ENCODE measurements around the gene TAF1A.

The TAF1A gene

GRCh38 chr1:222543817-222544216, 45.9 kb downstream of the TAF1A start:
- Histone ChIP-seq H3K27me3 (ENCODE audit: control insufficient read depth, insufficient read depth, low read length, poor library complexity, severe bottlenecking) (no peaks in the 10 kb centered on the region), H3K27ac (ENCODE audit: insufficient read depth, low read depth, low read length, poor library complexity, severe bottlenecking) (no peak overlapping the region), H3K9me3 (ENCODE audit: control insufficient read depth, low read length) (no peaks in the 10 kb centered on the region), H3K36me3 (ENCODE audit: control insufficient read depth, insufficient read depth, low read length) (no peaks in the 10 kb centered on the region), H3K4me1 (ENCODE audit: control insufficient read depth, insufficient read depth, low read length) (peaks cover 18% of the 10 kb centered on the region), H3K4me3 (ENCODE audit: insufficient read depth, low read depth, low read length) (no peak overlapping the region)
- 93% methylated on average over 21 of the region's 21 CpGs for WGBS, 2 experiments

- Histone ChIP-seq H3K27ac (ENCODE audit: insufficient read depth, low read depth, low read length, poor library complexity, severe bottlenecking) (no peak overlapping the region), H3K9me3 (ENCODE audit: control insufficient read depth, low read length) (no peaks in the 10 kb centered on the region), H3K4me1 (ENCODE audit: control insufficient read depth, insufficient read depth, low read length) (no peaks in the 10 kb centered on the region), H3K27me3 (ENCODE audit: control insufficient read depth, insufficient read depth, low read length, poor library complexity, severe bottlenecking) (no peaks in the 10 kb centered on the region), H3K36me3 (ENCODE audit: control insufficient read depth, insufficient read depth, low read length) (no peaks in the 10 kb centered on the region), H3K4me3 (ENCODE audit: insufficient read depth, low read depth, low read length) (no peak overlapping the region)
- WGBS, 2 experiments, result 91 to 92% methylated on average over 2 of the region's 2 CpGs
Measured at GRCh38 chr1:222540598-222540995, 49.1 kb downstream of the TAF1A start.

- Histone ChIP-seq H3K27me3 (ENCODE audit: control insufficient read depth, insufficient read depth, low read length, poor library complexity, severe bottlenecking) (no peaks in the 10 kb centered on the region), H3K27ac (ENCODE audit: insufficient read depth, low read depth, low read length, poor library complexity, severe bottlenecking) (no peak overlapping the region), H3K4me3 (ENCODE audit: insufficient read depth, low read depth, low read length) (no peak overlapping the region), H3K36me3 (ENCODE audit: control insufficient read depth, insufficient read depth, low read length) (no peaks in the 10 kb centered on the region), H3K9me3 (ENCODE audit: control insufficient read depth, low read length) (no peaks in the 10 kb centered on the region), H3K4me1 (ENCODE audit: control insufficient read depth, insufficient read depth, low read length) (no peaks in the 10 kb centered on the region)
- 94% methylated on average over 15 to 16 of the region's 16 CpGs for WGBS, 2 experiments
Measured at GRCh38 chr1:222539951-222540597, 49.7 kb downstream of the TAF1A start.

GRCh38 chr1:222535455-222535854, 54.3 kb downstream of the TAF1A start:
- Histone ChIP-seq H3K4me1 (ENCODE audit: control insufficient read depth, insufficient read depth, low read length) (no peaks in the 10 kb centered on the region), H3K9me3 (ENCODE audit: control insufficient read depth, low read length) (no peaks in the 10 kb centered on the region), H3K27ac (ENCODE audit: insufficient read depth, low read depth, low read length, poor library complexity, severe bottlenecking) (no peak overlapping the region), H3K4me3 (ENCODE audit: insufficient read depth, low read depth, low read length) (no peak overlapping the region), H3K36me3 (ENCODE audit: control insufficient read depth, insufficient read depth, low read length) (no peaks in the 10 kb centered on the region), H3K27me3 (ENCODE audit: control insufficient read depth, insufficient read depth, low read length, poor library complexity, severe bottlenecking) (no peaks in the 10 kb centered on the region)
- WGBS, 2 experiments, result 89% methylated on average over 5 of the region's 5 CpGs

GRCh38 chr1:222530852-222531251, 58.9 kb downstream of the TAF1A start:
- no peak overlapping the region for H3K4me3 ChIP-seq (ENCODE audit: insufficient read depth, low read depth, low read length)
- WGBS, 2 experiments, result 88 to 91% methylated on average over 6 of the region's 6 CpGs
- H3K36me3 ChIP-seq (ENCODE audit: control insufficient read depth, insufficient read depth, low read length), result no peaks in the 10 kb centered on the region
- no peaks in the 10 kb centered on the region for H3K9me3 ChIP-seq (ENCODE audit: control insufficient read depth, low read length)
- H3K27ac ChIP-seq (ENCODE audit: insufficient read depth, low read depth, low read length, poor library complexity, severe bottlenecking), result no peak overlapping the region
- H3K27me3 ChIP-seq (ENCODE audit: control insufficient read depth, insufficient read depth, low read length, poor library complexity, severe bottlenecking), result no peaks in the 10 kb centered on the region
- no peaks in the 10 kb centered on the region for H3K4me1 ChIP-seq (ENCODE audit: control insufficient read depth, insufficient read depth, low read length)

GRCh38 chr1:222529916-222530315, 59.8 kb downstream of the TAF1A start:
- Histone ChIP-seq H3K9me3 (ENCODE audit: control insufficient read depth, low read length) (no peaks in the 10 kb centered on the region), H3K4me3 (ENCODE audit: insufficient read depth, low read depth, low read length) (no peak overlapping the region), H3K4me1 (ENCODE audit: control insufficient read depth, insufficient read depth, low read length) (no peaks in the 10 kb centered on the region), H3K36me3 (ENCODE audit: control insufficient read depth, insufficient read depth, low read length) (no peaks in the 10 kb centered on the region), H3K27me3 (ENCODE audit: control insufficient read depth, insufficient read depth, low read length, poor library complexity, severe bottlenecking) (no peaks in the 10 kb centered on the region), H3K27ac (ENCODE audit: insufficient read depth, low read depth, low read length, poor library complexity, severe bottlenecking) (no peak overlapping the region)
- whole genome bisulfite sequencing, 2 experiments, result 91 to 95% methylated on average over 3 of the region's 3 CpGs

- no peak overlapping the region for H3K4me3 ChIP-seq (ENCODE audit: insufficient read depth, low read depth, low read length)
- no peaks in the 10 kb centered on the region for H3K27me3 ChIP-seq (ENCODE audit: control insufficient read depth, insufficient read depth, low read length, poor library complexity, severe bottlenecking)
- 89 to 97% methylated on average over 3 of the region's 3 CpGs for WGBS, 2 experiments
- H3K36me3 ChIP-seq (ENCODE audit: control insufficient read depth, insufficient read depth, low read length), result no peaks in the 10 kb centered on the region
- no peaks in the 10 kb centered on the region for H3K9me3 ChIP-seq (ENCODE audit: control insufficient read depth, low read length)
- H3K4me1 ChIP-seq (ENCODE audit: control insufficient read depth, insufficient read depth, low read length), result no peaks in the 10 kb centered on the region
- H3K27ac ChIP-seq (ENCODE audit: insufficient read depth, low read depth, low read length, poor library complexity, severe bottlenecking), result no peak overlapping the region
Measured at GRCh38 chr1:222529181-222529580, 60.6 kb downstream of the TAF1A start.

GRCh38 chr1:222525951-222526350, 63.8 kb downstream of the TAF1A start:
- WGBS, 2 experiments, result 87 to 98% methylated on average over 2 of the region's 2 CpGs
- Histone ChIP-seq H3K36me3 (ENCODE audit: control insufficient read depth, insufficient read depth, low read length) (no peaks in the 10 kb centered on the region), H3K4me3 (ENCODE audit: insufficient read depth, low read depth, low read length) (no peak overlapping the region), H3K27me3 (ENCODE audit: control insufficient read depth, insufficient read depth, low read length, poor library complexity, severe bottlenecking) (no peaks in the 10 kb centered on the region), H3K9me3 (ENCODE audit: control insufficient read depth, low read length) (no peaks in the 10 kb centered on the region), H3K4me1 (ENCODE audit: control insufficient read depth, insufficient read depth, low read length) (no peaks in the 10 kb centered on the region), H3K27ac (ENCODE audit: insufficient read depth, low read depth, low read length, poor library complexity, severe bottlenecking) (no peak overlapping the region)

GRCh38 chr1:222523852-222524251, 65.9 kb downstream of the TAF1A start:
- Histone ChIP-seq H3K9me3 (ENCODE audit: control insufficient read depth, low read length) (no peaks in the 10 kb centered on the region), H3K36me3 (ENCODE audit: control insufficient read depth, insufficient read depth, low read length) (no peaks in the 10 kb centered on the region), H3K27ac (ENCODE audit: insufficient read depth, low read depth, low read length, poor library complexity, severe bottlenecking) (no peak overlapping the region), H3K4me3 (ENCODE audit: insufficient read depth, low read depth, low read length) (no peak overlapping the region), H3K4me1 (ENCODE audit: control insufficient read depth, insufficient read depth, low read length) (no peaks in the 10 kb centered on the region), H3K27me3 (ENCODE audit: control insufficient read depth, insufficient read depth, low read length, poor library complexity, severe bottlenecking) (no peaks in the 10 kb centered on the region)
- 79 to 86% methylated on average over 3 of the region's 3 CpGs for WGBS, 2 experiments

GRCh38 chr1:222522105-222522915, 67.4 kb downstream of the TAF1A start:
- no peak overlapping the region for H3K27ac ChIP-seq (ENCODE audit: insufficient read depth, low read depth, low read length, poor library complexity, severe bottlenecking)
- H3K4me3 ChIP-seq (ENCODE audit: insufficient read depth, low read depth, low read length), result no peak overlapping the region
- no peaks in the 10 kb centered on the region for H3K9me3 ChIP-seq (ENCODE audit: control insufficient read depth, low read length)
- 87% methylated on average over 8 of the region's 8 CpGs for WGBS, 2 experiments
- H3K36me3 ChIP-seq (ENCODE audit: control insufficient read depth, insufficient read depth, low read length), result no peaks in the 10 kb centered on the region
- H3K27me3 ChIP-seq (ENCODE audit: control insufficient read depth, insufficient read depth, low read length, poor library complexity, severe bottlenecking), result no peaks in the 10 kb centered on the region
- no peaks in the 10 kb centered on the region for H3K4me1 ChIP-seq (ENCODE audit: control insufficient read depth, insufficient read depth, low read length)
